ENCODE data around the gene LMOD2.

GRCh38 chr7:123649964-123650363 is 5.7 kb upstream of the LMOD2 start:
- TF ChIP-seq POLR2A (IDR thresholded peaks at IDR 0.05) (no peak), CTCF (IDR thresholded peaks at IDR 0.05) (no peak)

Data from Peyer's patch (tissue), 4 donors.